ENCODE data around the gene OR5AP2.
A peak's percentile ranks its signal among the peaks of the same experiment; 100 is the strongest.
"Not testable (repeated sequence)": the region's sequence is repeated elsewhere in the genome, so short reads cannot be mapped to it uniquely, and the experiment has no call there.

Gene OR5AP2

GRCh38 chr11:56636861-56637260, 5.4 kb downstream of the OR5AP2 start:
- no peak for TF ChIP-seq CTCF (conservative IDR thresholded peaks at IDR 0.05; ENCODE audit: low read length)

GRCh38 chr11:56632329-56632728, 9.9 kb downstream of the OR5AP2 start:
- TF ChIP-seq CTCF (conservative IDR thresholded peaks at IDR 0.05; ENCODE audit: low read length), result no peak
- no peak for DNase-seq (ENCODE audit: low read depth)
- H3K4me3 ChIP-seq (ENCODE audit: low read length), result no peak overlapping the region

More at GRCh38 chr11:56636861-56637260, 5.4 kb downstream of the OR5AP2 start:
- no peak for DNase-seq (ENCODE audit: low read depth)
- H3K4me3 ChIP-seq (ENCODE audit: low read length), result no peak overlapping the region

GRCh38 chr11:56625946-56626345, 16.3 kb downstream of the OR5AP2 start:
- H3K4me3 ChIP-seq (ENCODE audit: low read length), result no peak overlapping the region
- DNase-seq (ENCODE audit: low read depth), result no peak
- TF ChIP-seq CTCF (conservative IDR thresholded peaks at IDR 0.05; ENCODE audit: low read length), result no peak

GRCh38 chr11:56624661-56625110, 17.6 kb downstream of the OR5AP2 start:
- peak; percentile 56 for DNase-seq (ENCODE audit: low read depth)
- H3K4me3 ChIP-seq (ENCODE audit: low read length), result no peak overlapping the region
- TF ChIP-seq CTCF (conservative IDR thresholded peaks at IDR 0.05; ENCODE audit: low read length), result peak; percentile 49

GRCh38 chr11:56611174-56611573, 31.1 kb downstream of the OR5AP2 start:
- DNase-seq (ENCODE audit: low read depth), result no peak
- TF ChIP-seq CTCF (conservative IDR thresholded peaks at IDR 0.05; ENCODE audit: low read length), result no peak
- no peak overlapping the region for H3K4me3 ChIP-seq (ENCODE audit: low read length)

- not testable (repeated sequence) for DNase-seq (ENCODE audit: low read depth); H3K4me3 ChIP-seq (ENCODE audit: low read length)
These were observed 50.0 kb downstream of the OR5AP2 start for GRCh38 chr11:56592088-56592717.
